ENCODE data around the gene COBL.

COBL gene

GRCh38 chr7:51300762-51301674 lies 15.6 kb downstream of the COBL start:
- no peak for DNase-seq

GRCh38 chr7:51299391-51300133 lies 17.0 kb downstream of the COBL start:
- DNase-seq, result no peak

GRCh38 chr7:51298912-51299311 lies 17.7 kb downstream of the COBL start:
- DNase-seq, result no peak

- no peak for DNase-seq
These were observed 18.6 kb downstream of the COBL start for GRCh38 chr7:51297986-51298385.

- DNase-seq, result no peak
These were observed 21.0 kb downstream of the COBL start for GRCh38 chr7:51295440-51296245.

- DNase-seq, result no peak
These were observed 24.0 kb downstream of the COBL start for GRCh38 chr7:51292596-51292995.

GRCh38 chr7:51290702-51291540 lies 25.7 kb downstream of the COBL start:
- no peak for DNase-seq

GRCh38 chr7:51290304-51290637 lies 26.3 kb downstream of the COBL start:
- no peak for DNase-seq

GRCh38 chr7:51289623-51290303 lies 26.8 kb downstream of the COBL start:
- no peak for DNase-seq

- DNase-seq, result no peak
These were observed 27.6 kb downstream of the COBL start for GRCh38 chr7:51288896-51289622.

- no peak for DNase-seq
These were observed 30.2 kb downstream of the COBL start for GRCh38 chr7:51286401-51286800.

- no peak for DNase-seq
These were observed 36.5 kb downstream of the COBL start for GRCh38 chr7:51280156-51280555.

GRCh38 chr7:51279391-51280023 lies 37.1 kb downstream of the COBL start:
- no peak for DNase-seq

GRCh38 chr7:51278797-51279196 lies 37.8 kb downstream of the COBL start:
- DNase-seq, result no peak

GRCh38 chr7:51276967-51277366 lies 39.6 kb downstream of the COBL start:
- no peak for DNase-seq

- no peak for DNase-seq
These were observed 40.5 kb downstream of the COBL start for GRCh38 chr7:51276091-51276605.

GRCh38 chr7:51275532-51275931 lies 41.1 kb downstream of the COBL start:
- no peak for DNase-seq

GRCh38 chr7:51274955-51275354 lies 41.7 kb downstream of the COBL start:
- no peak for DNase-seq

GRCh38 chr7:51274001-51274400 lies 42.6 kb downstream of the COBL start:
- DNase-seq, result no peak

GRCh38 chr7:51273360-51273759 lies 43.2 kb downstream of the COBL start:
- DNase-seq, result no peak

All from fibroblast of skin of right quadriceps (primary cell).